NK-92 treated with Interleukin-12 subunit alpha and Interleukin-12 subunit beta, amount 100 ng/mL, for 24 hours (cell line): ENCODE measurements around the gene HHIPL1.

Source experiments
- DNase-seq: peaks from one replicate; lab custom pipeline; 2025; lab: John Stamatoyannopoulos, UW

The HHIPL1 gene

DNA sequence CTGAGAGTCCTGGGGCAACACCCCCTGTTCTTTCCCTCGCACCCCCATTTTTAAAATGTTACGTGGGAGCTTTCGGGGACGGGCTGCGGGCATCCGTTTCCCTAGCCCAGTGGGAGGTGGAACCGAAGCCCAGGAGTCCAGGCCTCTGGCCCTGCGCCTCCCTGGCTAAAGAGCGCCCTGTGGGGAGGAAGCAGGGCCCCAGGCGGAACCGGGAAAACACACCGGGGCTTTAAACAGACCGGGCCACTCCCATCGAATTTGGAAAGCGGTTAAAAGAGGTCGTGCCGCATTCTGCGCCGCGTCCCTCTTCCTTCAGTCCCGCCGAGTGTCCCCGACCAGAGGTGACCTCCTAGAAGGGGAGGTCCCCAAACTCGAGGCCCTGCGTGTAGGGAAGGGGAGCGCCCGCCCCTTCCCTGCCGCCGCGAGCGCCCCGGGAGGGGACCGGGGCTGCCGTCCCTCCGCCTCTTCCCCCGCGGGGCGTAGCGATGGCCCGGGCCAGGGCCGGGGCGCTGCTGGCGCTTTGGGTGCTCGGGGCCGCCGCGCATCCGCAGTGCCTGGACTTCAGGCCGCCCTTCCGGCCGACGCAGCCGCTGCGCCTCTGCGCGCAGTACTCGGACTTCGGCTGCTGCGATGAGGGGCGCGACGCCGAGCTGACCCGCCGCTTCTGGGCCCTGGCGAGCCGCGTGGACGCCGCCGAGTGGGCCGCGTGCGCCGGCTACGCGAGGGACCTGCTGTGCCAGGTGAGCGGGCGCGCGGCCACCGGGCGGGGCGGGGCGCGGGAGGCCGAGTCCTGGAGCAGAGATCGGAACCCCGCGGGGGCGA is at the start of gene HHIPL1:
Gene HHIPL1, plus strand, starts transcription at position 407 of the 822 bp plus-strand sequence. Its CDS starts 79 bp downstream, at position 486.
- DNase-seq = no peak

DNA sequence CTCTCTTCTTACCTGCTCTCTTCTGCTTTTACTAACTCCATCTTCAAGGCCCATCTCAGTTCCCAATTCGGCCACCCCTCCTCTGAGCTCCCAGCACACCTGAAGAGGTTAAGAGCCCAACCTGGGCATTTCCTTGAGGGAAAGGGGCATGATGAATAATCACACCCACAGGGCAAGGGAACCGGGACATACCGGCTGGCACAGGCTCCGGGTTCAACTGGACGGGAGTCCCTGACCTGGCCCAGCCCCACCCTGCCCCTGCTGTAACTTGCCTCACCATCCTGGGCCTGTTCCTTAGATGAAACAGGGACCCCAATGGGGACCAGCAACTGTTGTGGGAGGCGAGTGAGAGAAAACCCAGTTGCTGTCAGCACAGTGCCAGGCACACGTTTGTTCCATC is 49.4 kb upstream of the HHIPL1 start:
- no peak for DNase-seq

DNA sequence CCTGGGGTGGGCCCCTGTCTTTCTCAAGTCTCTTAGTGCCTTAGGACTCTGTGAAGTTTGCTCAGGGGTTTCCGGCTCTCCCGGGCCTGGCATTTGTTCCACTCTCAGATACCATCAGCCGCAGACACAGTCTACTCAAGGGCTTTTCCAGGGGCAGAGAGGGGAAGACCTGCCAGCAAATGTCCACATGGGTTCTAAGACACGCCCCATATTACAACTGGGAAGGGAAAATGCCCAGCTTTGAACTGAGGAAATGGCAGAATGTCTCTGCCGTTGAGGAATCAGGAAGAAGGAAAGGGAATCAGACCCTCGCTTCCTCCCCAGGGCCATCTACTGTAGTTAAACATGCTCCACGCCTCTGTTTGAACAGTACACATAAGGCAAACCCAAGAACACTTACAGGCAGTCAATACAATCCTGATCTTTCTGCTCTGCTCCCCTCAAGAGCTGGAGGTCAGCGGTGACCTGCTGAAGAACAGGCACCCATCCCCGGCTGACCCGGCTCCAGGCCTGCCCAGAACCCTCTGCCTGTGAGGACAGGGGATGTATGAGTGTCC is 48.8 kb upstream of the HHIPL1 start:
- no peak for DNase-seq

DNA sequence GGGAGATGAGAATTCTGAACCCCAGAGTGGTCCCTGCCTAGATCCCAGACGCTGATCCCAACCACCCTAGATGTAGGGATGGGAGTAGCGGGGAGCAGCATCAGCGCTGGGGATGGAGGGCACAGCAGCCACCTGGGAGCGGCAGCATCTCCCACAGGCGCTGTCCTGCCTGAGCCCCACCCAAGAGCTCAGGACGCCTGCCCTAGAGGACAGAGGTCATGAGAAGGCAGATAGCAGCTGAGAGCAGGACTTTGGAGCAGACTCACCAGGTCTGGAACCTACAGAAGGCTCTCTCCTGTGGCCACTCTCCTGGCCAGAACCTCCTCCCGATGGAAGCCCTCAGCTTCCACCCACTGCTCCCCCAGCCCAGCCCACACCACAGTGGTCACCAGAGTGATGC is 48.2 kb upstream of the HHIPL1 start:
- no peak for DNase-seq

DNA sequence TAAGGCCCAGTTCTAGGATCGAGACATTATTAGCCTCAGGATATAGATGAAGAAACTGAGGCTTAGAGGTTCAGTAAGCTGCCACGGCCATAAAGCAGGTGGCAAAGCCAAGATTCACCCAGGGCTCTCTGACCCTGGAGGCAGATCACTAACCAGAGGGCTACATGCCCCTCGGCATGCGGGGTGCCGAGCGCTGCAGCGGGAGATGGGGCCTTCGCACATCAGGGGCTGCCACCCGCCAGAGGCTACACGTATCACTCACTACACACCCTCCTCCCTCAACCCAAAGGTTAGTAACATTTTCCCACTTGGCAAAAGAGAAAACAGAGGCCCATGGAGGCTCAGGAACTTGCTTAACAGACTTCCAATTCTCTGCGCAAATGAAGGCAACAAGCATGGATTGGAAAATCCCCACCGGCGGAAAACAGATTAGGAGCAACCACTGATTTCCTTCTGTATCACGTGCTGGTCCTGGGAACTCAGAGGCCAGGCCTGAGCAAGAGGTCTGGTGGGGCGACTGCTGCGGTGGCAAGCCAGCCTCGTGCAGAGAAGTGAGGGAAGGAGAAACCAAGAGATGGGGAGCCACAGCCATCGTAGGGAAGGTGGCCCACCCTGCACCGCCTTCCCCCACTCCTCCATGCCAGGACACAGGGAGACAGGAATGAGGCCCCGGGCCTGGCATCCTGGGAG is 46.9 kb upstream of the HHIPL1 start:
- DNase-seq = no peak

DNA sequence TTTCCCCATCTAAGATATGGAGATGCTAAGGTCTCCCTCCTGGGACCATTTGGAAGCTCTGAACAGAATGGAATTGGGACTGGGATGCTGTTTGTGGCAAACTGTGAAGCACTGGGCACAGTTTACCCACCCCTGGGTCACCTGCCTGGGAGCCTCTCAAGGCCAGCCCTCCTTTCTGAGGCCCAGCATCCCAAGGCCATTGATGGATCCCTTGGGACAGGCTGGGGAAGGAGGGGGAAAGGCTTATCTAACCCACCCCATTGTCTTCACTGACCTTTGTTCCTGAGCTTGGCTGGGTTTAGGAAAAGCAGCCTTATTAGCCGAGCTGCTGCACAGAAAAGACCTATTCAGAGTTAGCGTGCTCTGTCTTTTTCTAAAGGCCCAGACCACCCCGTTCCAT is 46.2 kb upstream of the HHIPL1 start:
- DNase-seq = no peak

DNA sequence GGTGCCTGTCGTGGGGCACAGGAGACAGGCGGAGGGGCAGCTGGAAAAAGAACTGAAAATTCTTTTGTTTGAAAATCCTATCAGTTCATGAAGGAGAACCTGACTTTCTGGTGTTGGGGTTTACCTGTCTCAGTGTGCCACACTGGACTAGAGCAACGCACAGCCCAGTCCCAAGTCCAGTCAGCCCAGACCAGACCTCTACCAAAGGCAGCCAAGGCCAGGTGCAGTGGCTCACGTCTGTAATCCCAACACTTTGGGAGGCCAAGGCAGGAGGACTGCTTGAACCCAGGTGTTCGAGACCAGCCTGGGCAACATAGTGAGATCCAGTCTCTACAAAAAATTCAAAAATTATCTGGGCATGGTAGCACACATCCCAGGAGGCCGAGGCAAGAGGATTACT is 45.5 kb upstream of the HHIPL1 start:
- DNase-seq = no peak

DNA sequence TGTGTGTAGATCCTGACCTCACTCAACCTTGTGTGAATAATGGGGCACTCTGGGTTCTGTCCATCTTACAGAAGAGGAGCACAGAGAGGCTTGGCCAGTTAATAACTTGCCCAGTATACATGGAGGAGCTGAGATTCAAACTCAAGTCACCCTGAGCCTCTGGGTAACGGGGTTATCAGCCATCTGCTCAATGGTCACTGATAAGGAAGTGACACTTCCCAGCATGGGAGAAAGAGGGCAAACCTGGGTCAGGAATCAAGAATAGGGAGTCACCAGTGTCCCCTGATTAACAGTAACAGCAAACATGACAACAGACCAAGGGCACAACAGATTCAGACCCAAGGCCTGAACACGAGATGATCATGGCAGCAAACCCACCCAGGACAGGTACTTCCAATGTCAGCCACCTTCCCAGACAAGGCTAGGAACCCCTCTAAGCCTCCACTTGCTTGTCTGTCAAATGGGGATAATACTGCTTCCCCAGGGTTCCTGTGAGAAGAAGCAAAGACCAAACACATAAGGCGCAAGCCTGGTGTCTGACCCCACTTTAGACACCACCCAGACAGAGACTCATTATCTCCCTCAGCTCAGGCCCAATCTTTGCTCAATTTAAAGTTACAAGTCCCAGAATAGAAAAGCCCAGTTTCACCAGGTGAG is 44.6 kb upstream of the HHIPL1 start:
- DNase-seq = no peak

DNA sequence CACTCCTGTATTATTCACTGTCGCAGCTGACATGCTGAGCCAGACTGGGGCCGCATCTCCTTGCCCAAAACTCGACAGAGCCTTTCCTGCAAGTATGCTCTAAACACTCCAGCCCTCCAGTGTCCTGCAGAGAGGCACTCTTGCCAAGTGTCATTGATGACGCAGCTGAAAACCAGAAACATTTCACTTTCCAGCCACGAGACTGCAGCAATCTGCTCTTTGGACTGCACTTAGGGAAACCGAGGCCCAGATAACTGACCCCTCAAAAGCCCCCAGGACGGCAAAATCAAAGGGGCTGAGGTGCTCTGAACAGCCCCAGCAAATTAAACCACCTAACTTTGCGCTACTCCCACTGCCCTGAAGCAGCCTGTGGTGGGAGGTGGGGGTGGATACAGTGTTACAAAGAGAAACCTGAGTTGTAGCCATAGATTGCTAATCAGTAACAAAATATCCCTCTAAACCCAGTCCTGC is 43.5 kb upstream of the HHIPL1 start:
- DNase-seq = no peak

DNA sequence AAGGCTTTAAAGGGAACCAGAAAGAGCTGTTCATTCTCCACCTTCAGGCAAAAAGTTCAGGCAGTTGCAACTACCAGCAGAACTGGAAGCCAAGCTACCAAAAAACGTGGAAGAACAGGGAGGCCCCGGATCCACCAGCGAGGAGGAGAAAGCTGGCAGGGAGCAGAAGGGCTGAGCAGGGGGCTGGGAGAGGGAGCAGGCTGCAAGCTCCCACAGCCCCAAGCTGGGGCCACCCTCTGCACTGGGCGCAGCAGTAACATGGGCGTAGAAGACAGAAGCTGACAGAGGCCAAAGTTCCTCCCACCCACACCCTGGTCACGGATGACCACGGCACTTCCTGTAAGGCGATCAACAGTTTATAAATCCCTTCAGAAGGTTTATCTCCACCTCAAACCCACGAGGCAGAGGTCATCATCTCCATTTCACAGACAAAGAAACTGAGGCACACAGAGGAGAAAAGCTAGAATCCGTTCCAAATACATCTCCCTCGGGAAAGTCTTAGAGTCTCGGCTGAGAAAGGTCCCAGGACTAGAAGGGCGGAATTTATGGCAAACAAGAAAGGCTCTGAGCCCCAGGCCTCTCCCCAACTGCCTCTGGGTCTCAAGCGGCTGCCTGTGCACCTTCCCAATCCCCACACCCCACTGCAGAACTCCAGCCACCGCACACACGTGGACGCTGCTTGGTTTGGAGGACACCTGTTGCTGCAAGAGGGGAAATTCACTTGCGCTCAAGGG is 42.7 kb upstream of the HHIPL1 start:
- DNase-seq = no peak

DNA sequence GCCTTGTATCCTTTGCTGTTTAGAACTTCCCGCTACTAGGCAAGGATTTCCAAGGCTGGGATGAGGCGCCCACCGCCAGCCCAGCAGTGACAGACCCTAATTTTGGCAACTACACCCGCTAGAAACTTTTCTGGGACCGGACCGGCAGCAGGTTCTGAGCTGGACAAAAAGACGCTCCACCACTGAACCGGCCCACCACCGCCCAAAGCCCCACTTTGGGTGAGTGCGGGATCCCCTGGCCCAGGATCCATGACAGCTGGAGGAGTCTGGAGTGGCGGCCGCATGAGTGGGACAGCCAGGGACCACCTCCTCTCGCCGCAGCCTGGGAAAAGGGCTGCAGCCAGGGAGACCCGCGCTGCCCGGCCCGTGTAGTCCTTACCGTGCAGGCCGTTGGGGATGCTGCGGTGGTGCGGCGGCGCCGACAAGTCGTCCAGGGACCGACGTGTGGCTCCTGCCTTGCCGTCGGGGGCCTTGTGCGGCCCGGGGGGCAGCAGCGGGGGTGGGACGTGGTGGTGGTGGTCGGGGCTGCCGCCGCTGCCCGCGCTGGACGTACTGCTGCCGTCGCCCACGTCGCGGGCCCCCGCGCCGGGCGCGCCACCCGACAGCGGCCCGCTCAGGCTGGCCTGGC is 42.0 kb upstream of the HHIPL1 start:
- DNase-seq = no peak

DNA sequence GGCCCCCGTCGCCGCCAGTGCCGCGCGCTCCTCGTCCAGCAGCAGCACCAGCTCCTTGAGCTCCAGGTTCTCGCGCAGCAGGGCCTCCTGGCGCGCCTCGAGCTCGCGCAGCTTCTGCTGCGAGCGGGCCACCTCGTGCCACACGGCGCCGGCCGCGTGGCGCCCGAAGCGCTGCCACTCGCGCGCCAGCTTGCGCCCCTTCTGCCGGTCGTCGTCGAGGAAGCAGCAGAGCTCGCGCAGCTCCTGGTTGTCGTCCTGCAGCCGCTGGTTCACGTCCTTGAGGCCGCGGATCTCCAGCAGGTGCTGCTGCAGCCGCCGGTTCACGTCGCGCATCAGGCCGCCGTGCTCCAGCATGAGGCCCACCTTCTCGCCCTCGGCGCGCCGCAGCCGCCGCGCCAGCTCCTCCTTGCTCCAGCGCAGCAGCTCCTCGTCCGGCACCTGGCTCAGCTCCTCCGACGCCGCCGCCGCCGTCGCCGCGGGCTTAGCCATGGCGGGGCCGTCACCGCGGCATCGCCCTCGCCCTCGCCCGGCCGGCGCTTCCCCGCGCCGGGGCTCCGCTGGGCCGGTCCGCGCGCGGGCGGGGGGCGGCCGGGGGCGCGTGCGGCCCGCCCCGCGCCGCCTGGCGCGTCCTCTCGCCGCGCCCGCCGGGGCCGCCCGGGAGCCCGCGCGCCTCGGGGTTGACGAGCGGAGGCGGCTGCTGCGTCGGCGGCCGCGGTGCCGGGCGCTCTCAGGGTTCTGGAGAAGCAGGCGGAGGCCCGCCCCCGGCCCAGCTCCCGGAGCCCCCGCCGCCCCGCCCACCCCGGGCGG is 41.3 kb upstream of the HHIPL1 start, which contains the start of gene CCDC85C:
Gene CCDC85C, minus strand, starts transcription at position 737 of the 807 bp plus-strand sequence. Its CDS starts 248 bp downstream, at position 489.
- DNase-seq = no peak

DNA sequence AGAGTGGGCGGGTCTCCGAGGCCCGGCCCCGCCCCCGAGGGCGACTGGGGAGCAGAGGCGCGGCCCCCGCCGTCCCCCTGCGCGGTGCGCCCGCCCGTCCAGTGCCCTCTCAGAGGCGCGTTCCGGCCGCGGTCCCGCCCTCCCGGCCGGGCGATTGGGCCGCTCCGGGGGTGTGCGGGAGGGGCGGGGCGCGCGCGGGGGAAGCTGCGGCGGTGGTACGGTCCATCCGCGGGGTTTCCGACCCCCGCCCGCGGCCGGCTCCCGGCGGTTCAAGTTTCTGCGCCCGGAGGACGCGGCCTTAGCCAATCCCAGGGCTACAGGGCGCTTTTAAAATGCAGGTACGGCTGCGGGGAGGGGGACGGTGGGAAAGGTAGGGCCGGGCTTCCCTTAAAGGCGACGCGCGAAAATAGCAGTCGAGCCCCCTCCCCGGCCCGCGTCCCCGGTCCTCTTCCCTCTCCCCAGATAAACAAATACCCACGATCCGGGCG is 40.6 kb upstream of the HHIPL1 start:
- no peak for DNase-seq

DNA sequence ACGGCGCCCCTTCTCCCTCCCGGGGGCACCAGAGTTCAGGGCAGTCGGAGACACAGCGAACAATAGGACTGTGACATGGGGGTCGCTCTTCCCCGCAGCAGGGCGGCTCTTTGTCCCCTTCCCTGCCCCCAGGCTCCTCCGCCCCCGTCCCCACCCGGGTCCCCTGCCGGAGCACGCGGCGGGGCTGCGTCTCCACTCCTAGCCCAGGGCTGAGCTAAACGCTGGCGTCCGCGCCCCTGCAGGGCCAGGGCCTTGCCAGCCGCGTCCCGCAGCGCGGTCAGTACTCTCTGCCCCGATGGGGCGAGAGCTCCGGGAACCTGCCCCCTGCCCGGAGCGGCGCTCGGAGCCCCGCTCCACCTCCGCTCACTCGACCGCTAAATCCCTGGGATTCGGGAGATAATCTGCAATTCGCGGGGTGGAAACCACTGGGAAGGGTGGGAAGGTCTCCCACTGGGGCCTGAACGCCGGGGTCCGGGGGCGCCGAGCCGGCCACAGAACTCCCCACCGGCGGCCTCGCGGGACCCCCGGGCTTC is 40.1 kb upstream of the HHIPL1 start:
- DNase-seq = no peak

DNA sequence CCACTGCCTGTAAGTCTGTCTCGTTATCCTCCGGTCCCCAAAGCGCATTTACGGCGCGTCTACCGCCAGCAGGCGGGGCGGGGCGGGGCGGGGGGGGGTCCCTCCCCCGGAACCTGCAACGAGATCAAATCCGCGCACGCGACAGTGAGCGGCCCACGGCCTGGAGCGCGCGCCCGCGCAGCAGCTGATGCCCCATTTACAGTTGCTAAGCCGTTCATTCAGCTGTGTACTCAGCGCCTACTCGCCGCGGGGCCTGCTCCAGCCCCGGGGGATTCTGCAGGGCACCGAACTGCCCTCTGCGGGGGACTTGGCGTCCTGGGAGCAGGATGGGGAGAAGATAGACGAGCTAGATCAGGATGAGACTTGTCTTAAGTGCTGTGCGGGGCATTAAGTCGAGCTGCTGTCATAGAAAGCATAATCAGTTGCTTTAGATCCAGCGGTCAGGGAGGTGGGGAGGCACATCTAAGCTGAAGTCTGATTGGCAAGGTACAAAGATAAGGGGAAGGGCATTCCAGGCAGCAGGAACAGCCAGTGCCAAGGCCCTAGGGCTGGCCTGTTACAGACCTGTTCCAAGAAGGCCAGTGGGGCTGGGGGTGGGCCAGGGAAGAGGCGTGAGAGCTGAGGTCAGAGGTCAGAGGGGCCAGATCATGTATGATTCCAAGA is 39.5 kb upstream of the HHIPL1 start:
- no peak for DNase-seq

DNA sequence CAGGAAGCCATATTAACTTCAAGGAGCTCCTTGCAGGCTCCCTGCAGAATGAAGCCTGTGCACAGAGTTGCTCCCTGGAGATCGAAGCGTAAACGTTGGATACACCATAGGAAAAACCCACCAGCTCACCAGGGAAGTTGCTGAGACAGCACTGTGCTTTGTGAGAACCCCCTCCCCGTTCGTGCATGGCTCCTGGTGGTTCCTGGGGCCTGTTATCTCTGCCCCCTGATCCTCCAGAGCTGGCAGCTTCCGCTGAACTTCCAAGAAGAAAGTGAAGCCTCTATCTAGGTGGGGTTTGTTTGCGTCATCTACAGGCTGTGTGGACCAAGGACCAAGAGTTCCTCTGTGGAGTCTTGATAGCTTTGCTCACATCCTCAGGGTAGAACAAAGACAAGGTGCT is 38.6 kb upstream of the HHIPL1 start:
- no peak for DNase-seq

DNA sequence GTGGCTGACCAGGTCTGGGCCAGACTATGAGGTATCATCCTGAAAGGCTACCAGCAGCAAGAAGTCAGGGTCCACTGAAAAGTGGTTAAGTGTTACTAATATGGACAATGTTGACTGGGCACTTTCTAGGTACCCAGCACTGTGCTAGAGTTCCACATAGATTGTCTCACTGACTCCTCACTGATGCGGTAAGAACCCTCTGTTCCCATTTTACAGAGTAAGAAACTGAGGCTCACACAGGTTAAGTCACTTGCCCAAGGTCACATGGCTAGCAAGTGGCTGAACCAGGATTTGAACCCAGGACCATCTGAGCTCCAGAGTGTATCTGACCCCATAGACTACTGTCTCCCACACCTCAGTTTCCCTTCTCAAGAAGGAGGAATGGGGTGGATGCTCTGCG is 36.3 kb upstream of the HHIPL1 start:
- no peak for DNase-seq

DNA sequence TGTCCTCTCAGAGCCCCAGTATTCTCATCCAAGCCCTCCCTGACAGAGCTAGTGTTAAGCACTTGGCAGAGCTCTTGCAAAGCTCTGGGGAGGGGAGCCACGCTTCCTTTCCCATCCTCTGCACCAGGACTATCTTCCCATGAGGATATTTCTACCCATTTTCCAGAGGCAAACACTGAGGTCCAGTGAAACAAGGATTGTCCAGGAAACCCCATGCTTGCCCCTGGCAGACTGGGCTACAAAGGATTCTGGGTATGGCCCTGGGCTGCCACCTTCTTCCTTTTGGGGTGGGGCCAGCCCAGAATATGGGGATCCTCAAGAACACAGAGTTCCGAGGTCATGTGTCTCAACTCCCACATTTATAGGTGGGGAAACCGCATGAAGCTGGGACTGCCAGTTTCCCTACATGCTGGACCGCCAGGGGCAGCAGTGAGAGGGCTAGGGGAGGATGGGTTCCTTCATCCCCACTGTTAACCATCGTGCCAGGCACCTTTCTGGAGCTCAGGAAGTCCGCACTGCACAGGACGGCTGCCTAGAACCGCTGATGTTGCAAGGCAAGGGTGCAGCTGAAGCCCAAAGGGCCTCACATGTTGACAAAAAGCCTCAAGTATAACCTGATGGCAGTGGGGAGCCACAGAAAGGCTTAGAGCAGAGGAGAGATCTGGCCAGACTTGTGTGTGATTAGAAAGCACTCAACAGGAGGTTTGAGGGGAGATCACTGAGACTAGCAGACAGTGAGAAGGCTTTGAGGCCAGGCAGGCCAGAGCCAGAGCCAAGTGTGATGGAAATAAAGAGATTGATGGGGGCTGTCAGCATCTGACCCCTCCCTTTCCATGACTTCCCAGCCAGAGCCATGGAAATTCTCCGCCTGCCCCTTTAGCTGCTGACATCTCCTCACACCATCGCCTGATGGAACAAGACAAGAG is 35.4 kb upstream of the HHIPL1 start:
- DNase-seq = no peak
